Measurements from ENCODE around the gene DPY19L1. TPM values are rescaled to one million over a fixed set of nuclear protein-coding genes. Genes with fewer than 3 reads are reported as not detected.
A peak's percentile ranks its signal among the peaks of the same experiment; 100 is the strongest.
"Not testable (repeated sequence)": the region's sequence is repeated elsewhere in the genome, so short reads cannot be mapped to it uniquely, and the experiment has no call there.

Gene DPY19L1
- 28.0 and 40.5 TPM in 2 replicates for polyA plus RNA-seq (2011; rRNA removed)
- polyA minus RNA-seq (2011; rRNA and poly(A)+ RNA removed): 12.9 and 27.0 TPM in 2 replicates

- ChIA-PET CTCF (interaction anchor here (0.5 to 1.4 kb wide), 18 partner anchors 9 to 1778 kb away, joined by 3 to 14 read pairs (median 4); no protein-coding TSS in a partner anchor), POLR2A (no interaction called here)
- DNase-seq (ENCODE audit: low read depth, low spot score): no peak
- peak within 1 kb of the TSS; percentile 61 for H3K27ac ChIP-seq (ENCODE audit: low read depth, low read length)
- H3K4me3 ChIP-seq (ENCODE audit: low read depth, low read length): peak within 1 kb of the TSS; percentile 76
- H3K9me3 ChIP-seq (ENCODE audit: control insufficient read depth, insufficient read depth, low read length): no peaks in the 10 kb centered on the region; the same call in 1 of the 2 replicates
- peaks cover 6% of the 10 kb centered on the region for H3K27me3 ChIP-seq (ENCODE audit: control insufficient read depth, insufficient read depth, low read length)
- TF ChIP-seq CTCF (IDR thresholded peaks at IDR 0.05; ENCODE audit: low read depth, low read length): no peak
Measured at GRCh38 chr7:35037211-35037525, at the start of gene DPY19L1. DPY19L1 (minus strand) TSS chr7:35037485; CDS start chr7:35037394, 91 bp downstream.

- H3K27ac ChIP-seq (ENCODE audit: low read depth, low read length); POLR2A ChIA-PET; H3K27me3 ChIP-seq (ENCODE audit: control insufficient read depth, insufficient read depth, low read length); H3K4me3 ChIP-seq (ENCODE audit: low read depth, low read length); H3K9me3 ChIP-seq (ENCODE audit: control insufficient read depth, insufficient read depth, low read length); CTCF ChIA-PET; DNase-seq (ENCODE audit: low read depth, low spot score): not testable (repeated sequence)
Measured at GRCh38 chr7:35079517-35079916, 42.2 kb upstream of the DPY19L1 start.

- H3K9me3 ChIP-seq (ENCODE audit: control insufficient read depth, insufficient read depth, low read length); H3K4me3 ChIP-seq (ENCODE audit: low read depth, low read length); CTCF ChIA-PET; POLR2A ChIA-PET; H3K27me3 ChIP-seq (ENCODE audit: control insufficient read depth, insufficient read depth, low read length); DNase-seq (ENCODE audit: low read depth, low spot score); H3K27ac ChIP-seq (ENCODE audit: low read depth, low read length): not testable (repeated sequence)
Measured at GRCh38 chr7:35074008-35074407, 36.7 kb upstream of the DPY19L1 start.

- H3K4me3 ChIP-seq (ENCODE audit: low read depth, low read length); DNase-seq (ENCODE audit: low read depth, low spot score); CTCF ChIA-PET; H3K9me3 ChIP-seq (ENCODE audit: control insufficient read depth, insufficient read depth, low read length); H3K27me3 ChIP-seq (ENCODE audit: control insufficient read depth, insufficient read depth, low read length); POLR2A ChIA-PET; H3K27ac ChIP-seq (ENCODE audit: low read depth, low read length): not testable (repeated sequence)
Measured at GRCh38 chr7:35072950-35073827, 35.9 kb upstream of the DPY19L1 start.

GRCh38 chr7:35069084-35069483, 31.8 kb upstream of the DPY19L1 start:
- POLR2A ChIA-PET; H3K4me3 ChIP-seq (ENCODE audit: low read depth, low read length); CTCF ChIA-PET; H3K27ac ChIP-seq (ENCODE audit: low read depth, low read length); H3K9me3 ChIP-seq (ENCODE audit: control insufficient read depth, insufficient read depth, low read length); H3K27me3 ChIP-seq (ENCODE audit: control insufficient read depth, insufficient read depth, low read length); DNase-seq (ENCODE audit: low read depth, low spot score): not testable (repeated sequence)

GRCh38 chr7:35065382-35065781, 28.1 kb upstream of the DPY19L1 start:
- H3K27ac ChIP-seq (ENCODE audit: low read depth, low read length); H3K9me3 ChIP-seq (ENCODE audit: control insufficient read depth, insufficient read depth, low read length); H3K4me3 ChIP-seq (ENCODE audit: low read depth, low read length); POLR2A ChIA-PET; H3K27me3 ChIP-seq (ENCODE audit: control insufficient read depth, insufficient read depth, low read length); CTCF ChIA-PET; DNase-seq (ENCODE audit: low read depth, low spot score): not testable (repeated sequence)

GRCh38 chr7:35058571-35058970, 21.3 kb upstream of the DPY19L1 start:
- H3K9me3 ChIP-seq (ENCODE audit: control insufficient read depth, insufficient read depth, low read length); POLR2A ChIA-PET; H3K27ac ChIP-seq (ENCODE audit: low read depth, low read length); H3K27me3 ChIP-seq (ENCODE audit: control insufficient read depth, insufficient read depth, low read length); CTCF ChIA-PET; H3K4me3 ChIP-seq (ENCODE audit: low read depth, low read length); DNase-seq (ENCODE audit: low read depth, low spot score): not testable (repeated sequence)

- POLR2A ChIA-PET; CTCF ChIA-PET; H3K4me3 ChIP-seq (ENCODE audit: low read depth, low read length); H3K27ac ChIP-seq (ENCODE audit: low read depth, low read length); H3K27me3 ChIP-seq (ENCODE audit: control insufficient read depth, insufficient read depth, low read length); H3K9me3 ChIP-seq (ENCODE audit: control insufficient read depth, insufficient read depth, low read length); DNase-seq (ENCODE audit: low read depth, low spot score): not testable (repeated sequence)
Measured at GRCh38 chr7:35057505-35058451, 20.5 kb upstream of the DPY19L1 start.
